Epithelial cell of alveolus of lung (primary cell): ENCODE results near the gene PPY. TPM values are rescaled to one million over a fixed set of nuclear protein-coding genes. Genes with fewer than 3 reads are reported as not detected.

ENCODE experiments used
- total RNA-seq: library from RNA; depleted of rRNA; stranded (reverse); fragments of >200 nt; gene quantifications from 2 replicates; pipeline ENCODE4 v1.2.1, GENCODE V29; 2015

Gene PPY, protein sequence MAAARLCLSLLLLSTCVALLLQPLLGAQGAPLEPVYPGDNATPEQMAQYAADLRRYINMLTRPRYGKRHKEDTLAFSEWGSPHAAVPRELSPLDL
- not detected in 2 replicates for total RNA-seq

DNA sequence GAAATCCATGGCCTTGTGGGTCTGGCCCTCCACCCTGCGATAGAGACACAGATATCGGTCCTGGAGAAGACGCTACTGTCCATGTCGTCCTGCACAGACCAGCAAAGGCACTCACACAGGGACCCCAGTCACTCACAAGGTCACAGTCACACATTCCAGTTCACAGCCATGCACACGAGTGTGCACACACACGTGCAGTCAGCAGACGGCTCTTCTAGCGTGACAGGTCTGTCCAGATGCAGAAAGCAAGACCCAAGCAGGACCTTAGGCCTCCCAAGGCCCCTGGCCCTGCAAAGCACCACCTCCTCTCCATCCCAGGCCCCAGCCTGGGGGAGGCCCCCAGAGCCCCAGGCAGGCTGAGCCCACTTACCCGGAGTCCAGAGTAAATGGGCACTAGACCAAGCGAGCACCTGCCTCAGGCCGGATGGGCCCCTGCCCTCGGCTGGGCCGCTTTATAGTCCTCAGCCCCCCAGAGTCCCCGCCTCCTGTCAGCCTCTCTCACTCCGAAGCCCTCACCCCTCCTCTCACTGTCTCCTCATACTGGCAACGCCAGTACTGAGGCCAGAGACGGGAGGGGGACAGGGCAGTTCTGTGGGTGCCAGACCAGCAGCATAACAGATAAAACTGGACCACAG, at the start of gene PPY:
TSS of gene PPY (minus strand) at position 426 of the 635 bp plus-strand sequence. CDS start 822 bp downstream, outside the sequence.

GRCh38 chr17:43953746-43954145, 11.5 kb upstream of the PPY start, which contains the start of gene PYY:
TSS of gene PYY (minus strand) at chr17:43953940. CDS start at chr17:43953483, 457 bp downstream.

GRCh38 chr17:43907425-43907981, 34.8 kb downstream of the PPY start, which contains the start of gene MPP2:
TSS of gene MPP2 (minus strand) at chr17:43907536. CDS start at chr17:43904460, 3,076 bp downstream.

Other genes with a start within 250 kb of the PPY start
- not detected in 2 replicates for gene SOST, start 183.7 kb downstream of the PPY start, total RNA-seq
- gene DUSP3, start 163.5 kb downstream of the PPY start, total RNA-seq = 17.8 and 33.5 TPM in 2 replicates
- gene CFAP97D1, start 162.0 kb downstream of the PPY start, total RNA-seq = not detected in 2 replicates
- gene MPP3, start 109.3 kb downstream of the PPY start, total RNA-seq = 4.1 and 4.8 TPM in 2 replicates
- not detected in 2 replicates for gene CD300LG, start 95.3 kb downstream of the PPY start, total RNA-seq
- gene MPP2, start 34.9 kb downstream of the PPY start, total RNA-seq = 3.9 and 5.7 TPM in 2 replicates
- 0.13 TPM in 1 of 2 replicates, not detected in the other for gene PYY, start 11.5 kb upstream of the PPY start, total RNA-seq
- 7.5 and 13.6 TPM in 2 replicates for gene NAGS, start 62.1 kb upstream of the PPY start, total RNA-seq
- gene TMEM101, start 72.5 kb upstream of the PPY start, total RNA-seq = 46.8 and 92.9 TPM in 2 replicates
- gene LSM12, start 124.2 kb upstream of the PPY start, total RNA-seq = 42.1 and 53.5 TPM in 2 replicates
- 51.4 and 68.9 TPM in 2 replicates for gene G6PC3, start 128.3 kb upstream of the PPY start, total RNA-seq
- gene HDAC5, start 181.2 kb upstream of the PPY start, total RNA-seq = 19.8 and 46.3 TPM in 2 replicates
- 4.9 and 7.6 TPM in 2 replicates for gene HROB, start 199.5 kb upstream of the PPY start, total RNA-seq
- not detected in 2 replicates for gene ASB16, start 228.2 kb upstream of the PPY start, total RNA-seq
- gene TMUB2, start 244.5 kb upstream of the PPY start, total RNA-seq = 20.0 and 32.7 TPM in 2 replicates